Activated naive CD4-positive, alpha-beta T cell treated with Interleukin-2 at 50 U/mL for 16 hours (primary cell): Measurements from ENCODE around the gene PACRG.

Experiments used
- DNase-seq: peaks from one replicate; pipeline ENCODE4 v3.0.0-alpha.2; 2020

PACRG gene

DNA sequence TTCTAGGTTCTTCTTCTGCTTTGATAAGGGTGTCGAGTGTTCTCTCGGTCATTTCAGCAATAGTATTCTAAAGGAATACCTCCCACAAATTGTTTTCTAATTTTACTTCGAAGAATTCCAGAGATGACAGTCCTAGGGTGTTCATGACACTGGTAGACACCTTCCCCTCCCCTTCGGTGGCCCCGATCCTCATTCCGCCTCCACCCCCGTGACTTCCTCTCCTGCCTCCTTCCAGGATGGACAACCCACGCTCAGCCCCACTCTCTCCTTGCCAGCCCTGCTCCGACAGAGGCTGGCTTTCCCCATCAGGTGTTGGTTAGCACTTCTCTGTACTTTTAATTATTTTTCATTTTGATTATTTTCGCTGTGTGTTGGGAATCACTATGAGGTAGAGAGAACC is 431.9 kb downstream of the PACRG start:
- DNase-seq = no peak

DNA sequence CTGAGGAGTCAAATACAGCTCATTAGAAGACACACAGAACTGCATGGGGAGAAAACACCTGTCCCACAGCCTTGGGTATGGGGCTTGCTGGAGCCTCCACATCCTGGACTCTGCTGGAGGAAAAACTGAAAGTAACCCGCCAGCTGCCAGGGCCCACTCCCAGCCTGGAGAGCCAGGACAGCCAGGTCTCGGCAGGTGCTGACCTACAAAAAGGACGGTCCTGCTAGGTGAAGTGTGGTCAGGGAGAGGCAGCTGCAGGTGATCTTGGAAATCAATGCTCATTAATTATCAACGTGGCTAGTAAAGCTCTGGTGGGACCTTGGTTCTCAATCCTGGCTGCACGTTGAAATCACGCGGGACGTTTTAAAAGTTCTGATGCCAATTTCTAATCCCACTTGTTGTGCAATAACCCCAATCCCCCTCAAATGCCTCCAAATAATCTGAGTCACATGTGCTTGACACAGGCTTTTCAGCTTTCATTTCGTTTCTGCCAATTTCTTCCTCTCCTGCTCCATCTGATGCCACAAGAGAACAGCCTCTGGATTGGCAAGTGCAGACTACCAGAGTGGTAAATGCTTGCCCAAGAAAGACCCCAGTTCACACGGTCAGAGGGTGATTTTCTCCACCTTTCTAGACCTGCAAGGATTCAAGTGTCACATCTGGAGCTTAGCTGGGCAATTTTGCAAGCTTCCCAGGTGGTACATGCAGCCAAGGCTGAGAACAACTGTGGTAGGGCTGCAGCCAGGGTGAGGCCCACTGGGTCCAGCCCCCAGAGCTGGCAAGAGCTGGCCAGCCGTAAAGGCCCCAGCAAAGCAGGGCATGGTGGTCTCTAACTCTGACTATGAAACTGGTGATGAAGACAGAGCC is 434.5 kb downstream of the PACRG start:
- no peak for DNase-seq

DNA sequence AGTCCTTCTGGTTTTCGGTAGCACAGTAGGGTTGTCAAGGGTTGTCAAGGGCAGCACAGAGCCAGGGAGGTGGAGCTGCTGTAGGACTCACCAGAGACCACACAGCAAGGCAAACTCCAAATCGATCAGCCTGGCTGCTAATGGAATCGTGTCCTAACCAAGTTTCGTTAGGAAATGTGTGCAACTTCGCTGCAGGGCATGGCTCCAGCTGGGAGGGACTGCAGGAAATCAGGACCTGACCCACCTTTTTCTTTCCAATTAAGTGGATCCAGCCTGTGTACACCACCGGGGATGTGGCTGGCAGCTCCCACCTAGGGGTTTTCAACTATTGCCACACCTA is 435.1 kb downstream of the PACRG start:
- no peak for DNase-seq

DNA sequence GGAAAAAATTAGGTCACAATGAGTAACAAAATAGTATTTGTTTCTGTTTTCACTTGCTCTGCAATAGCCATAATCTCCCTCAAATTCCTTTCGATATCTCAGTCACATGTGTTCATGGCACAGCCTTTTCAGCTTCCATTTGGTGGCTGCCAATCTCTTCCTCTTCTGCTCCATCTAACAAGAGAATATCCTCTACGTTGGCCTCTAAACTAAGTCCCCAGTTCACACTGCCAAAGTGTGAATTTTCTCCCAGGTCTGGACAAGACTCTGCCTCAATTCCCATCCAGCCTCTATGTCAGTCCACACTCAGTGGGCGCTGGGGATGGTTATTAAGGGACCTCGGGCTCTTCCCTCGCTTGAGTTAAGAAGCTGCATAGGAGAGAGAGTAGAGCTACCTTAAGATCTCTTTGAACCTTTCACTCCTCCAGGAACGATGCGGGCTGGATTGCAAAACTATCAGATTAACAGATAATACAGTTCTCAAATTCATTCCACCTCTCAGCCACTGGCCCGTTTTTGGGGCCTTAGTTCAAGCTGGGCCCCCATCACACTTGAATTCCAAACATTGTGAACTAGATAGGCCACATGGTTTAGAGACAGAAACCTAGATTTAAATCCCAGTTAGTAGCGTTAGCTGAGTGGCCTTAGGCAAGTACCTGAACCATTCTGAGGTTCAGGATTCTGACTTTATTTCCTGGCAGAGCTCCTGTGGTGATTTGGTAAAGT is 436.6 kb downstream of the PACRG start:
- no peak for DNase-seq

DNA sequence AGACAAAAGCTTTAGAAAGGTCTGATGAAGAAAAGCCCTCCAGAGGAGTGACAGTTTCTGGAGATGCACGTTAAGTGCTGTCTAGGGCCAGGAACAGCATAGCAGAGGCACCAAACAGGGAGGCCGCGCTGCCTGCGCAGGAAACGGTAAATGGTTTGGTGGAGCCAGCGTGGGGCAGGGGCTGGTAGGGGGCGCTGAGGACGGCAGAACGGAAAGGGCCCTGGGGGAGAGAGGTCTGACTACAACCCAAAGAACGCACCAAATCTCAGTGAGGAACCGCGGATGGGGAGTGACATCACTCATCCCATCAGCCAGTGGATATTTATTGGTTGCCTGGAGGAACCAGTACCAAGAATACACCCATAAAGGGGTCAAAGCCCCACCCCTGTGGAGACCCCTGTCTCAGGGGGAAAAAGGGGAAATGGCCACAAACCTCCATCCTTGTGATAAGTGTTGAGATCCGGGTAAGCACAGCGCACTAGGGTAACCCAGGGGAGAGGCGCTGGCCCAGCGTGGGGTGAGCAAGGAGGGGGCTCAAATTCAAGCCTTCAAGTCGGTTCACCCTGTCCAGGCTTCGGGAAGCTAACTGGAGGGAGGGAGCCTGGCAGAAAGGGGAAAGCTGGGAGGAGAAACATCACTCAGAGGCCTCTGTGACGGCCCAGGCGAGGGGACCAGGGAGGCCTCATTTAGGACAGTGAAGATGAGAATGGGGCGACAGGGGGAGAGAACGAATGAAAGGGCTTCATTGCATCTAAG is 437.6 kb downstream of the PACRG start:
- DNase-seq = no peak

DNA sequence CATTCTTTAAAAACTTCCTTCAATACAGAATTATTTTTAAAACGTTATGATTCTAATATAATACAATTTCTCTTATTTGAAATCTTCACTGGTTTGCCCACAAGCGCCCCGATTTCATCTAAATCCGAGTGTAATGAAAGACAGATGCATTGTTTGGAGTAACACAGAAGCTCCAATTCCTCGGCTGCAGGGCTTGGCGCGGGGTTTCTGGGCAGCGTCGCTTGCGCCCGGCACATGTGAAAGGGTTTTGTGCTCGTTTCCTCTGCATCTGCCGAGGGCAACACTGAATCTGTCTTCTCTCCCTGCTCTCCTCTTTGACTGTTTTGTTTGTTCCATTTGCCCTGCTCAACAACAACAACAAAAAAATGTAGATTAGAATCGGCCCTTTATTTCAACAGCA is 438.1 kb downstream of the PACRG start:
- DNase-seq = no peak

DNA sequence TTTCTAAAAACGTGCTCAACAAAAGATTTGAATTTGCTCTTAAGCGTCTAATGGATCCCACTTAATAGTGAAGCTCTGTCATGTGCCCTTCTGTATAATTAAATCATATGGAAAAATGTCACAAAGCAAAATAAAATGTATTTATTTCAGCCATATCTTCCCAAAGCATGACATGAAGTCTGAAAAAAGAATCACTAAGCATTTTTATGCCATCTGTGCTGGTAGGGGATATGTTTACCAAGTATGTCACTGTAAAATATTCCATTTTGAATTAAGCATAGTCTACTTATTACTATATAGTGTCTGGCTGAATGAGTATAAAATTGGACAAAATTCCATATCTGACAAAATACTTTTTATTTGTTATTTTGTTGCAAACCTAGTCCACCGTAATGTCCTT is 438.7 kb downstream of the PACRG start:
- no peak for DNase-seq

DNA sequence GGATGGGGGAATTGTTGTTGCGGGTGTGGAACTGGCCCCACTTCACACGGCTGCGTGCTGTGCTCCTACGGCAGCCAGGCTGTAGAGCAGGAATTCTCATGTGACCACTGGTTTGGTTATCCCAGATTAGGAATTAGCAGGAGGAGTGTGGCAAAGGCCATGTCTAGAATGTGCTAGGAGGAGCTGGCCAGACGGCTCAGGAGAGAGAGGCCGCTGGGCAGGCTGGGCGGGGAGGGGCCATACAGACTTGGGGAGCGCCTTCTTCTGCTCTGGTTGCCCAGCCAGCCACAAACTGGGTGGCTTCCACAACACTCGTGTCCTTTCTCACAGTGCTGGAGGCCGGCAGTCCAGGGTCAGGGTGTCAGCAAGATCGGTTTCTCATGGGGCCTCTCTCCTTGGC is 441.7 kb downstream of the PACRG start:
- DNase-seq = no peak

DNA sequence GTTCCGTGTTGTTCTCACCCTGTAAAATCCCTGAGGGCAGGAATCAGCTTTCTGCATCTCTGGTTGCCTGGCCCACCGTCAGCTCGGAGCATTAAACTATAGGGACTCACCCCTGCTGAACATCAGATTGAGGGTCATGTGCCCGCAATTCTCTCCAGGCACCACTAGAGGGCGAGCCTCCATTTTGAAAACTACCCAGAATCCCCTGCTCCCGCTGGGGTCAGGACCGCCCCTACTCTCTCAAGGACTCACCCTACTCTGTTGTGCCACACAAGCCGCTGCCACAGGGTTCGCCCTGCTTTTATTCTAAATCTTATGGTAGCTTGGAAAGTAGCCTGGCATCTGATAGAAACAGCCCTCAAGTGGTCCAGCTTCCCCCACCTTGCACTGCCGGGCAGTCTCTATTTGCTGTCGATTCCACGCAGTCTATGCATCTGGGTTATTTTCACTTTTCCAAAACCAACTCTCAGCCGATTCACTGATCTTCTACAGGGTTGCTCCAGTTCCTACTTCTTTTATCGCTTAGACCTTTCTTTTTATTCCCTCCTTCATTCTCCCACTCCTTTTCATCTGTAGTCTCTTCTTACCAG is 442.6 kb downstream of the PACRG start:
- DNase-seq = peak; percentile 4

DNA sequence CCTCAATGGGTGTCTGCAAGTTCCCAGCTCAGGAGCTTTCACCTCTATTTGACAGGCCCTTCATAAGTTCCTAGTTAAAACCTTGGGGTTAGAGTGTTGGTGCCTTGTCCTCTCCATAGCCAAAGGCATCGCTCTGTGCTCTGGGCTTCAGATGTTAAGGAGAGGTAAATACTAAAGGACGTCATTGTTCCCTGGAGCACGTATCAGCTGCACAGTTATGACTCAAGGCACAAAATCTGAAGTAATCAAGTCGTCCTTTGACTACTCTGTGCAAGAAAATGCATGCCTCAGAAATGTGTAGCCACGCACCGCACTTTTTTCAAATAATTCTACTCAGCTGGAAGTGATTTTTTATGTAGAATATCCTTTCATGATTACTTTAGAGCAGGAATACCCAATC is 446.0 kb downstream of the PACRG start:
- DNase-seq = no peak

DNA sequence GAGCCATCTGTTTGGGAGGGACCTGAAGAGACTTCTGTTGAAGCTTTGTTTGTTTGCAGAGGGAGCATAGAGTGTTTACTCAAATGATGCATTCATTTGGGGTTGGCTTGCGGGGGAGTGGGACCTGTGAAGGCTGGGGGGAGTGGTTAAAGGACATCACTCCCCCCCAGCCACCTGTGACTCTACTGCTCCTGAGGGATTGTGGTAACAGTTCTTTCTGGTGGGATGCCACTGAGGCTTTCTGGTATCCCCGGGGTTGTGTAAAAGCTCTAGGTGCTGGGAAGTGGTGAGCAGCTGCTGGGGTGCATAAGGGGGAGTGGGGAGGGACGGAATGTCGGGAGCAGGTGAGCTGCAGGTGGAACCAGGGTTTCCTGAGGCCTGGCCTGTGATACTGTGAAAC is 447.5 kb downstream of the PACRG start:
- DNase-seq = no peak

DNA sequence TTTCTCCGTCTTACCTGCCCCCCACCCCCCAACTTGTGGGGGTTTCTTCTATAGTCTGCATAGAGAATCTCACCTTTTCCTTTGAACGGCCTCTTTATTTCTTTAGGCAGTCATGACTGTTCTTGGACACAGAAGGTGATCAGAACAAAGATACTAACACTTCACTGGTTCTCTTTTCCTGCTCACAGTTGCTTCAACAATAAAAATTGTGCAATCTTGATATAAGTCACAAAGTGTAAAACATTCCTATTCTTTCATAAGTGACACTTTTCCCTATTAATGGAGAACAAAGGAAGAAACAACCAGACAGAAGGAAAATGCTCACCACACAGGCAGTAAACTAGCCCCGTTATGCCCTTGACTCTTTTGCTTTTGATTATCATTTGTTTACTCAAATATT is 448.3 kb downstream of the PACRG start:
- no peak for DNase-seq

DNA sequence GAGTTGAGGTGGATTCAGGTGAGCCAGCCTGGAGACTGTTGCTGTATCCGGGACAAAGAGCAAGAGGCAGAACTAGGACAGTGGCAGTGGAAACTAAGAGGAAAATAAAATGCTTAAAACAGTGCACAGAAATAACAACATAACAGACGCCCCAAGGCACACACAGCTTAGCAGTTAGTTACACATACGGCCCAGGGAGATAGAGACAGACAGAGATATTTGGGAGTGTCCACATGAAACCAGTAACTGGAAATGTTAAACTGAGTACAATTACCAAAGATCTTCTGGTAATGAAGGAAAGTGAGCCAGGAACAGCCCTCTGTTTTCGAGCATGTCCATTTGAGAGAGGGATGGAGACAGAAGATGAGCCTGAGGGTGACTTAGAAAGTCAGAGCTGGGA is 449.2 kb downstream of the PACRG start:
- no peak for DNase-seq

DNA sequence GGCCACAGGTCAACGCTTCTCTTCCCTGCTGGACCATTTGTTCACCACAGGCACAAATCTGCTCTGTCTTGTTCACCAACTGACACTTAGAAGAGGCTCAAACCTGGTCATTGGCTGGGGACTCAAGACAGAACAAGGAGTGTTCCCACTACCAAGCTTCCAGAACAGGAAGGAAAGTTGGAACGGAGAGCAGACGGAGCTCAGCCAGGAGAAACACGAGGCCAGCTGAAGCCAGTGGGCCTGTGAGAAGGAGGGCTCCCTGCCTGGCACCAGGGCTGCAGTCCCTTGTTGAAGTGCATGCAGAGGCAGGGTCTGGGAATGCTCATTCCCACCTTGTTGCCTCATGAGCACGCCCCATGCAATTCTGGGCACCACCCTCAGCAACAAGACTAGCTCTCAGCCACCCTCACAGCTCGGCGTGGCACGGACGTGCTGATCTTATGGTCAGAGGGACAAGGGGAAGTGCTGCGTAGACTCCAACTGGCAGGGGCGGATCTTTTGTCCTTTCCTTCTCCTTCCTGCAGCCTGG is 450.2 kb downstream of the PACRG start:
- no peak for DNase-seq

DNA sequence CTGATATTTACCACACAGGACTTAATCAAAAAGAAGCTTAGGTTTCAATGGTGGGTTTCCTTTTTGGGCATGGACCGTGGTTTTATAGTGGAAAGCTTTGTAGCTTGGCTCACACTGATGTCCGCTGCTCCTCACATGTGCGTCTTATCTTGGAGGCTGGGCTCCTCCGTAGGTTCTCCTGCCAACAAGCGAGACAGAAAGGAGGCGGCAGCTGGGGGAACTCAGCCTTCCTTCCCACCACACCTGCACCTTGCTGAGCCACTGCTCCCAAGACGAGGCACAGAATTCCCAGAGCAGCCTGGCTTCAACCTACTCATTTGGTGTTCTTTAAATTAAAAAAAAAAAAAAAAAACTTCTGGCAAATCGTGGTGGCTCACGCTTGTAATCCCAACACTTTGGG is 451.3 kb downstream of the PACRG start:
- no peak for DNase-seq

DNA sequence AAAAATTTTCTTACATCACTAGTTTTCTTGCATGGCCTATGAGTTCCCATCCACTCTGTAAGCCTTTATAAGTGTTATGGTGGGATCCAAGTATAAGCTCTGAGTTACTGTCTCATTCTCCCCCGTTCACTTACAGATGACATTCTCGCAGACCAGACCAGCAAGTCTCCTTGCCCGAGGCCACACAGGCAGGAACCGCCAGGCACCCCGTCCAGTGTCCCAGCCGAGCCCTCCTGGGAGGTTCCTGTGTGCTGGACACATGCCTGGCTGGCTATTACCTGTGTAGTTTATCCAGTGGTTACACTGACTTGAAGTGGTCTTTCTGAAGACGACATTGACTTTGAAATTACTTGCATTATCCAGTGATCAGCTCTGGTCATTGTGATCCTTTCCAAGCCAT is 451.9 kb downstream of the PACRG start:
- DNase-seq = no peak

DNA sequence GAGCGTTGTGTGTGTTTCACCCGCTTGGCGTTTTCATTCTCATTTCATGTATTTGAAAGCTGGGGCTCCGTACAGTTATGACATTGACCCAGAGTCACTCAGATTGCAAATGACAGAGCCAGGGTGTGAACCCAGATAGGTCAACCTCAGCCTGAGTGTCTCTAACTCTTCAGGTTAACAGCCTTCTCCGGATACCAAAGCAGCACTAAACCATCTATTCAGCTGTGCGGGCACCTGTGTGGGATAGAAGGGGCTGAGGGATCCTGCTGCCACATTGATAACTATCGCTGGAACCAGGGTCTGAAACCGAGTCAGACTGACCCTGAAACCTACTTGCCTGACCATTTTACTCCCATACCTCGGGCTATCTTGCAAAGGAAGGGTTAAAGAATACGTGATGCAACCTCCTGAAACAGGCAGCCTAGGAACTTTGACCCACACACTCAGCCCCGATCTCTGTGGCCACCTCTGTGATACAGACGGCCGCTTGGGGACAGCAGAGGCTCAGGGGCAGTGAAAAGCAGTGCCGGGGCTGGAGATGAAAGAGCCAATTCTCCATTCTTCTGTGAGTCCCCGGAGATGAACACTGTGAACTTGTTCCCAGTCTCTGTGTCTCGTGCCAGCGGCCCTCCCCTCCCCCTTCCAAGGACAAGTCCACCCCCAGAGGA is 453.2 kb downstream of the PACRG start:
- DNase-seq = no peak

DNA sequence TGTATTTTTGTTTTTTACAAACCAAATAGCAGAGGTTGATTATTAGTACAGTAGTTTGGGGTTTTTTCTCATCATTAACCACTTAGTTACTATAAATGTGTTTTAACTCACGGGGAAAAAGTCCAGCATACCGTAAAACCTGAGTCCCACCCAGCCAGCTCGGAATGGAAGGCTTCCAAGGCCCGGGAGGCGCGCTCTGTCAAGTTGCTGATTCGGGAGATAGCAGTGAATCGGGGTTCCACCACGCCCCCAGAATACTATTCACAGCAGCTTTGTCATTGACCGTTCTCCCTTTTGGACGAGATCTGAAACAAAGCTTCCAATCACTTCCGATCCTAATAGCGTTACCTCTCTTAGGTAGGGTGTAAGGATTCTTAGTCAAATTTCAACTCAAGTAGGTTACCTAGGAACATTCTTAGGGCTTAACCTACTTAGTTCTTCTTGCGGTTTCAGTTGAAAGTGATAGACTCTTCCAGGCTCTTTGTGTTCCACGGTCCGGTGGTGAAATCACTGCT is 453.9 kb downstream of the PACRG start:
- no peak for DNase-seq

DNA sequence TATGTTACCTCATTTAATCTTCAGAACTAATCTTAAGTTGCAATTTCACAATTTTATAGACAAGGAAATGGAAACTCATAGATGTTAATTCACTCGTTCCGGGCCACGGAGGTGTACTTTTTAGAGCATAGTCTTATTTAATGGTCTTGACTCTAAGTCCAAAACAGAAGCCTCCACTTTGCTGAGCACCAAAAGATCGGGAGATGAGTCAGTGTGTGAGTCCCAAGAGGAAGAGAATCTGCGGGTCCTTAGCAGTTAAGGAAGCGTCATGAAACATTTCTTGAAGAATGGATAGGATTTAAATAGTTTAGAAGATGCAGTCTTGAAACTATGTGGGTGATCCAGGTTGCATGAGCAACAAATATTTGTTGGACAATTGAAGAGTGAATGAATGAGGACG is 454.9 kb downstream of the PACRG start:
- DNase-seq = no peak

DNA sequence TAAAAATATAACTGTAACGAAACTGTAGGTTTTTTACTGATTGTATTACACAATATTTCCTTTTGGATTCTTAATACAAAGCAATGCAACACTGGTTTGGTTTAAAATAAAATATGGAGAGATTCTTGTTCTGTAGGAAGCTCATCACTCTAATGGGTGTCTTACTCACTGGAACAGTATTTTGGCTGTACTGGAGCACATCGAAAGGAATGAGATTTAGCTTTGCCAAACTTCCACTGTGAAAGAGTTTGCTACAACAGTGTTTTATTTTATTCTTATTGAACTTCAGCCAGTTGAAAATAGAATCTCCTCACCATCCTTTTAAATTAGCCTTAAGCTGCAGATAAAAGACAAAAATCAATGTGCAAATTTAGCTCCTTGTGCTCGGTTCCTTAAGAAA is 456.0 kb downstream of the PACRG start:
- DNase-seq = no peak

DNA sequence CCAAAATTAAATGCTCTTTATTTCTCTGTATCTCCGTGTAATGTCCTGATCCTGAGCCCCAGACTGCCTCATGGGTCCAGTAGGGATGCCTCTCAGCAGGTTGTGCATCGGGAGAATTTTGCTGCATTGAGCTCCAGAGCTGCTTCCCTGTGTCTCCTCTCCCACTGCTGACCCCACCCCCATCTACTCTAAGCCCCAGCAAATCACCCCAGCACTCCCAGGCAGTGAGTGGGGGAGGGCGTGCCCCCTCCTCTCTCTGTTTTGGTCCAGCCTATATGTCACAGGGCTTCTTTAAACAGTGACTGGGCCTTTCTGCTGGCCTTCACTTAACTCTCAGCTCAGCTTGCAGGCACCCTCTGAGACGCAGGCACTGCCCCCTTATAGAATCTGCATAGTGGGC is 458.0 kb downstream of the PACRG start:
- DNase-seq = no peak

DNA sequence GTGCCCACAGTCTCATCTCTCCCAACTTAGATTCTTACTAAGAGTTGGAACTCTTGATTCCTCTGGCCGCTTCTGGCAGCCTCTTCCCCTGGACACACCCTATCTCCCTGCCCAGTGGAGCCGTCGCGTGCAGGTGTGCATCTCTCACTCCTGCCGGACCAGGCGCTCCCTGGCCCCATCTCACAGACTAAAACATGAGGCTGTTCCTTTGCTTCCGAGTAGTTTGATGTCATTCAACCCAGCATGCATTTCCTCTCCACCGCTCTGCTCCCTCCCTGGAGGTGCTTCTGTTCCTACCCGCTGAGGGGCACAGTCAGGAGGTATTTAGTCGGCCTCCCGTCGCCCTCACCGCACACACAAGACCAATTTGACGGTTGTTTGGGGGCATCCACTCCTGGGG is 458.8 kb downstream of the PACRG start:
- DNase-seq = no peak

DNA sequence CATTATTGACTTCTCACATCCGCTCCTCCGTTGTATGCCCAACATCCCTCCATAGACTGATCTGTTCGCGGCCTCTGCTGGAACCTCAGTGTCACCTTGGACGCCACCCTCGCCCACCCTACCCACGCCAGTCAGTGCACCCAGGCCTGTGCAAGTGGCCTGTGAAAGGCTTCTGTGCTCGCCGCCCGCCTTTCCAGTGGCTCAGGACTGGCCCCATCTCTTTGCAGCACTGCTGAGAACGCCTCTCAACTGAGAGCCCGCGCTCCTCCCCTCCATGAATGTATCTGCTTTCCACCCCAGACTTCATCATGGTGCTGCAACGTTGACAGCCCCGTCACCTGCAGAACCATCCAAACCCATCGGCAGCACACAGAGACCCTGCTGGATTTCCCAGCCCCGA is 459.4 kb downstream of the PACRG start:
- DNase-seq = no peak
